K562 (cell line): ENCODE data around the gene STIM1. TPM values are rescaled to one million over a fixed set of nuclear protein-coding genes. Genes with fewer than 3 reads are reported as not detected.

Experiments used
- ATAC-seq: fragments of 200-7000 bp; cut with Tn5 transposase; 3 replicates; pipeline ENCODE4 v1.9.1; 2020; ENCODE audit warnings: moderate library complexity
- BruUV-seq: library from RNA; stranded (reverse); fragments of 400-500 nt; replicated peaks from 2 replicates; lab custom pipeline; 2021; lab: Mats Ljungman, UMichigan
- CTCF ChIA-PET: fragments of 300-600 bp; formaldehyde crosslinking; extraction: SDS; loops from one replicate; lab custom pipeline; 2021; ENCODE audit warnings: low intra/inter-chr PET ratio; lab: Yijun Ruan, JAX
- POLR2A ChIA-PET: fragments of 300-600, 350-650 bp; sonication (Branson Sonifier 250); formaldehyde crosslinking; extraction: SDS; loops from one replicate; lab custom pipeline; 2021; ENCODE audit warnings: antibody characterized with exemption, inconsistent platforms; lab: Yijun Ruan, JAX
- DNase-seq, 4 experiments: peaks; one replicate each; pipeline versions ENCODE4 v3.0.0 to v3.0.0-alpha.2; 2011 to 2018; ENCODE audit warnings: low spot score in 3 of 4, mixed read lengths in 3 of 4; ENCODE audit errors: extremely low read depth in 1 of 4
- FAIRE-seq: peaks from 2 replicates; lab custom pipeline; 2011; peaks lifted over from hg19 to GRCh38; lab: Jason Lieb, UNC
- H2AFZ ChIP-seq: 2 replicates; pipeline ENCODE4 v1.6.0; 2011; ENCODE audit warnings: low read depth, low read length, control low read depth, inconsistent platforms
- H3K27ac ChIP-seq: fragments of 200-600 bp; 3 replicates; pipeline ENCODE4 v1.8.0; 2011; ENCODE audit warnings: low read depth, mild to moderate bottlenecking, control low read depth, inconsistent platforms, low read length, moderate library complexity, mixed read lengths; ENCODE audit errors: extremely low read depth
- H3K27me3 ChIP-seq, 2 experiments: fragments of 300-600 bp in 1 of 2; 2 replicates in 1 of 2; 3 replicates in 1 of 2; pipeline versions ENCODE4 v1.6.0 to v1.8.0; 2011; ENCODE audit warnings: inconsistent platforms in 2 of 2, low read length in 2 of 2, mild to moderate bottlenecking in 1 of 2, mixed read lengths in 1 of 2, moderate library complexity in 1 of 2; ENCODE audit not compliant: control insufficient read depth in 2 of 2, insufficient read depth in 2 of 2
- H3K36me3 ChIP-seq: fragments of 300-600 bp; 3 replicates; pipeline ENCODE4 v1.8.0; 2011; ENCODE audit warnings: mild to moderate bottlenecking, low read length, inconsistent platforms; ENCODE audit not compliant: control insufficient read depth, insufficient read depth
- H3K4me1 ChIP-seq, 2 experiments: fragments of 200-600 bp in 1 of 2; replicated peaks in 1 of 2; 2 replicates in 1 of 2; 3 replicates in 1 of 2; pipeline versions ENCODE4 v1.5.1 to v1.8.0; 2011; ENCODE audit warnings: inconsistent platforms in 2 of 2, low read length in 2 of 2, mild to moderate bottlenecking in 1 of 2, mixed read lengths in 1 of 2, moderate library complexity in 1 of 2; ENCODE audit not compliant: control insufficient read depth in 2 of 2, insufficient read depth in 2 of 2
- H3K4me2 ChIP-seq: 2 replicates; pipeline ENCODE4 v1.6.1; 2011; ENCODE audit warnings: low read length, control low read depth, inconsistent platforms, mixed read lengths; ENCODE audit not compliant: insufficient read depth
- H3K4me3 ChIP-seq: fragments of 200-600 bp; sonication (generic), shearing (Covaris generic); 2 replicates; pipeline ENCODE4 v1.5.1; 2016; ENCODE audit warnings: control low read depth, inconsistent platforms
- H3K79me2 ChIP-seq: fragments of 200-600 bp; 3 replicates; pipeline ENCODE4 v1.8.0; 2011; ENCODE audit warnings: low read length, inconsistent platforms; ENCODE audit not compliant: control insufficient read depth, insufficient read depth
- H3K9ac ChIP-seq, 2 experiments: 2 replicates each; pipeline versions ENCODE4 v1.6.0 to v1.6.1; 2011; ENCODE audit warnings: low read depth in 2 of 2, low read length in 2 of 2, control low read depth in 1 of 2, inconsistent platforms in 1 of 2, mild to moderate bottlenecking in 1 of 2, mixed read lengths in 1 of 2; ENCODE audit not compliant: insufficient read depth in 1 of 2
- H3K9me1 ChIP-seq: one replicate; pipeline ENCODE4 v1.6.0; 2011; ENCODE audit warnings: inconsistent platforms, mild to moderate bottlenecking, low read length, moderate library complexity; ENCODE audit not compliant: control insufficient read depth, insufficient read depth
- H3K9me3 ChIP-seq: replicated peaks from 2 replicates; pipeline ENCODE4 v1.5.1; 2011; ENCODE audit warnings: low read depth, low read length, inconsistent platforms; ENCODE audit not compliant: control insufficient read depth, insufficient read depth
- H4K20me1 ChIP-seq: replicated peaks from 2 replicates; pipeline ENCODE4 v1.6.1; 2011; ENCODE audit warnings: low read length, inconsistent platforms, mixed read lengths; ENCODE audit not compliant: control insufficient read depth, insufficient read depth
- WGBS: fragments of 100-300 bp; shearing (Covaris generic); methylation state at CpG from one replicate; pipeline ENCODE4 v1.1.6; 2016; ENCODE audit warnings: low coverage, mixed read lengths; ENCODE audit not compliant: insufficient coverage; ENCODE audit errors: missing lambda C conversion rate; 5-methylcytosine and 5-hydroxymethylcytosine counted together
- in situ Hi-C: fragments of 300-500 bp; cut with MboI; formaldehyde crosslinking; loops from 4 replicates; pipeline ENCODE4 v1.15.0; 2018; ENCODE audit warnings: inconsistent platforms, mixed read lengths
- intact Hi-C: fragments of 100-400 bp; cut with micrococcal nuclease; formaldehyde crosslinking; loops from 2 replicates; pipeline ENCODE4 v1.14.2; 2022
- polyA plus RNA-seq, 8 experiments: library from polyadenylated mRNA; depleted of rRNA in 4 of 8; stranded (reverse) in 5 of 8; unstranded in 3 of 8; fragments of >200 nt; fragmentation: Nextera tagmentation in 2 of 8; fragmentation: Illumina TruSeq in 1 of 8; extraction: Ambion mirVana in 2 of 8; extraction: Trizol in 1 of 8; gene quantifications; 2 replicates each; pipeline versions ENCODE4 v1.2.1 to v1.2.3, GENCODE V29; 2011 to 2014; ENCODE audit warnings: inconsistent platforms in 1 of 8, missing spikeins in 1 of 8
- total RNA-seq, 7 experiments: library from RNA; depleted of rRNA in 6 of 7; stranded (reverse); fragments of >200 nt in 6 of 7; fragmentation: Illumina TruSeq in 2 of 7; extraction: Trizol in 2 of 7; gene quantifications; 2 replicates each; pipeline versions ENCODE4 v1.2.1 to v1.2.3, GENCODE V29; 2011 to 2021; ENCODE audit warnings: low replicate concordance in 1 of 7
- TF ChIP-seq, protein P1 (sequence below): fragments of 450-650 bp; IDR thresholded peaks from 2 replicates; pipeline ENCODE4 v1.7.1; 2018; ENCODE audit warnings: mild to moderate bottlenecking, low read depth; ENCODE audit not compliant: partially characterized antibody
- TF ChIP-seq, protein P2 (sequence below): sonication (generic); formaldehyde crosslinking; IDR thresholded peaks from 2 replicates; pipeline ENCODE4 v1.8.1; 2023; ENCODE audit warnings: mild to moderate bottlenecking, missing genetic modification reagents

STIM1 gene
- total and polyA plus RNA-seq, 9 of the 15 experiments (the other 6 are each of a cell fraction or from before 2014, with no cell fraction given), result 7.7 to 50.5 (median 22.5) TPM

DNA sequence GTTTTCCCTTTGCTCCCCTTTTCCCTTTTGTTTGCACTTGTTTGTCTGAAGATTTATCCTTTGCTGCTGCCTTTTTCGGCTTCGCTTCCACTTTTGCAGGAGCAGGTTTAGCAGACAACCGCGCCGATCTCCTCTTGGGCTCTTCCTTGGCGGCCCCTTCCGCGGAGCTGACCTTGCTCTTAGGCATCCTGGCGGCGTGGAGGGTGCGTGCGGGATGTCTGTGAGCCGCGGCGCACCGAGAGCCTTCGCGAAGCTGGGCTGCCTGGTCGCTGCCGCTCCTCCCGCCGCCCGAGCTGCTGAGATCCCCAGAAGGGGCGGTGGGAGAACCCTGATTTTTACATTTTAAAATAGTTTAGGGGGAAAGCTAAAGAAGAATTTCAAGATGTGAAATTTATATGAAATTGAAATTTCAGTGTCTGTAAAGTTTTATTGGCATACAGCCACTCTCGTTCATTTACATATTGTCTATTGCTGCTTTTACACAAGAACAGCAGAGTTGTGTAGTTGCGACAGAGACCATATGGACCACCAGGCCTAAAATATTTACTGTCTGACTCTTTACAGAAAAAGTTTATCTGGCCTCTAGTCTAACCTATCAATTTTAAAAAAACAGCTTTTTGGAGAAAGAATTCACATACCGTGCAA is 133.9 kb downstream of the STIM1 start:
- Histone ChIP-seq H3K9me3 (peaks cover 3% of the 10 kb centered on the region; the same call in 1 of the 2 replicates), H3K9me1 (no peaks in the 10 kb centered on the region), H3K27ac (no peak overlapping the region), H3K9ac (no peak overlapping the region), H3K79me2 (peaks cover 14% of the 10 kb centered on the region), H2AFZ (no peak overlapping the region), H4K20me1 (no peaks in the 10 kb centered on the region; the same call in 1 of the 2 replicates), H3K4me3 (no peak overlapping the region), H3K4me1 (peaks cover 0 to 11% of the 10 kb centered on the region in 2 experiments; a peak in 3 of 5 replicates), H3K4me2 (no peak overlapping the region), H3K27me3 (no peaks in the 10 kb centered on the region), H3K36me3 (peaks cover 2% of the 10 kb centered on the region; the same call in 2 of the 3 replicates)
- DNase-seq, result no peak
- no peak for ATAC-seq
- in situ Hi-C loops, result no loop called here
- FAIRE-seq, result no peak
- intact Hi-C loops, result loop anchor here (5.0 kb wide), 1 partner anchor 83 kb away; no protein-coding TSS in a partner anchor
- CTCF ChIA-PET, result no interaction called here
- POLR2A ChIA-PET, result no interaction called here
- no TSS peak for BruUV-seq
- WGBS, result 93% methylated on average over 27 of the region's 27 CpGs
- TF ChIP-seq, protein P1, sequence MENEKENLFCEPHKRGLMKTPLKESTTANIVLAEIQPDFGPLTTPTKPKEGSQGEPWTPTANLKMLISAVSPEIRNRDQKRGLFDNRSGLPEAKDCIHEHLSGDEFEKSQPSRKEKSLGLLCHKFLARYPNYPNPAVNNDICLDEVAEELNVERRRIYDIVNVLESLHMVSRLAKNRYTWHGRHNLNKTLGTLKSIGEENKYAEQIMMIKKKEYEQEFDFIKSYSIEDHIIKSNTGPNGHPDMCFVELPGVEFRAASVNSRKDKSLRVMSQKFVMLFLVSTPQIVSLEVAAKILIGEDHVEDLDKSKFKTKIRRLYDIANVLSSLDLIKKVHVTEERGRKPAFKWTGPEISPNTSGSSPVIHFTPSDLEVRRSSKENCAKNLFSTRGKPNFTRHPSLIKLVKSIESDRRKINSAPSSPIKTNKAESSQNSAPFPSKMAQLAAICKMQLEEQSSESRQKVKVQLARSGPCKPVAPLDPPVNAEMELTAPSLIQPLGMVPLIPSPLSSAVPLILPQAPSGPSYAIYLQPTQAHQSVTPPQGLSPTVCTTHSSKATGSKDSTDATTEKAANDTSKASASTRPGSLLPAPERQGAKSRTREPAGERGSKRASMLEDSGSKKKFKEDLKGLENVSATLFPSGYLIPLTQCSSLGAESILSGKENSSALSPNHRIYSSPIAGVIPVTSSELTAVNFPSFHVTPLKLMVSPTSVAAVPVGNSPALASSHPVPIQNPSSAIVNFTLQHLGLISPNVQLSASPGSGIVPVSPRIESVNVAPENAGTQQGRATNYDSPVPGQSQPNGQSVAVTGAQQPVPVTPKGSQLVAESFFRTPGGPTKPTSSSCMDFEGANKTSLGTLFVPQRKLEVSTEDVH, result no peak
- TF ChIP-seq, protein P2, sequence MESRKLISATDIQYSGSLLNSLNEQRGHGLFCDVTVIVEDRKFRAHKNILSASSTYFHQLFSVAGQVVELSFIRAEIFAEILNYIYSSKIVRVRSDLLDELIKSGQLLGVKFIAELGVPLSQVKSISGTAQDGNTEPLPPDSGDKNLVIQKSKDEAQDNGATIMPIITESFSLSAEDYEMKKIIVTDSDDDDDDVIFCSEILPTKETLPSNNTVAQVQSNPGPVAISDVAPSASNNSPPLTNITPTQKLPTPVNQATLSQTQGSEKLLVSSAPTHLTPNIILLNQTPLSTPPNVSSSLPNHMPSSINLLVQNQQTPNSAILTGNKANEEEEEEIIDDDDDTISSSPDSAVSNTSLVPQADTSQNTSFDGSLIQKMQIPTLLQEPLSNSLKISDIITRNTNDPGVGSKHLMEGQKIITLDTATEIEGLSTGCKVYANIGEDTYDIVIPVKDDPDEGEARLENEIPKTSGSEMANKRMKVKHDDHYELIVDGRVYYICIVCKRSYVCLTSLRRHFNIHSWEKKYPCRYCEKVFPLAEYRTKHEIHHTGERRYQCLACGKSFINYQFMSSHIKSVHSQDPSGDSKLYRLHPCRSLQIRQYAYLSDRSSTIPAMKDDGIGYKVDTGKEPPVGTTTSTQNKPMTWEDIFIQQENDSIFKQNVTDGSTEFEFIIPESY (CRISPR knock-in tag), result peak; percentile 67; the same call in 1 of the 2 replicates
